Measurements from ENCODE around the gene COL6A2.

DNA sequence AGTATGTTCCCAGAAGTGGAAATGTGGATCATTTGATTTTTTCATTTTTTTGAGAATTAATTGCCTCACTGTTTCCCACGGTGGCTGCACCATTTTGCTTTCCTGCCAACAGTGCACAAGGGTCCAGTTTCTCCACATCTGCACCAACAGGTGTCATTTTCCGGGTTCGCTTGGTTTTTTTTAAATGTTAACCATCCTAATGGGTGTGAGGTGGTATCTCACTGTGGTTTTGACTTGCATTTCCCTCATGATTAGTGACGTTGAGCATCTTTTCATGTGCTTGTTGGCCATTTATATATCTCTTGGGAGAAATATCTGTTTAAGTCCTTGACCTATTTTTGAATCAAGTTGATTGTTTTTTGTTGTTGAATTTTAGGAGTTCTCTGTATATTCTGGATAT, 3.0 kb downstream of the COL6A2 start:
- no peak for TF ChIP-seq EZH2 (IDR thresholded peaks at IDR 0.05; ENCODE audit: insufficient read depth, poor library complexity, severe bottlenecking)
- no peak for TF ChIP-seq EZH2phosphoT487 (IDR thresholded peaks at IDR 0.05; ENCODE audit: insufficient read depth, low read depth)

Data from GM23248 (cell line).